PC-9 (cell line): ENCODE measurements around the gene PLCL2.

ENCODE experiments used
- EZH2 ChIP-seq: fragments of 200-600 bp; sonication (generic); IDR thresholded peaks from 2 replicates; pipeline ENCODE4 v1.8.0; 2017; ENCODE audit warnings: antibody characterized with exemption, low read depth
- TF ChIP-seq, protein P1 (sequence below): fragments of 200-600 bp; sonication (generic); conservative IDR thresholded peaks from 2 replicates; pipeline ENCODE4 v1.6.1; 2017; ENCODE audit warnings: mixed run types, antibody characterized with exemption, mild to moderate bottlenecking, moderate library complexity

DNA sequence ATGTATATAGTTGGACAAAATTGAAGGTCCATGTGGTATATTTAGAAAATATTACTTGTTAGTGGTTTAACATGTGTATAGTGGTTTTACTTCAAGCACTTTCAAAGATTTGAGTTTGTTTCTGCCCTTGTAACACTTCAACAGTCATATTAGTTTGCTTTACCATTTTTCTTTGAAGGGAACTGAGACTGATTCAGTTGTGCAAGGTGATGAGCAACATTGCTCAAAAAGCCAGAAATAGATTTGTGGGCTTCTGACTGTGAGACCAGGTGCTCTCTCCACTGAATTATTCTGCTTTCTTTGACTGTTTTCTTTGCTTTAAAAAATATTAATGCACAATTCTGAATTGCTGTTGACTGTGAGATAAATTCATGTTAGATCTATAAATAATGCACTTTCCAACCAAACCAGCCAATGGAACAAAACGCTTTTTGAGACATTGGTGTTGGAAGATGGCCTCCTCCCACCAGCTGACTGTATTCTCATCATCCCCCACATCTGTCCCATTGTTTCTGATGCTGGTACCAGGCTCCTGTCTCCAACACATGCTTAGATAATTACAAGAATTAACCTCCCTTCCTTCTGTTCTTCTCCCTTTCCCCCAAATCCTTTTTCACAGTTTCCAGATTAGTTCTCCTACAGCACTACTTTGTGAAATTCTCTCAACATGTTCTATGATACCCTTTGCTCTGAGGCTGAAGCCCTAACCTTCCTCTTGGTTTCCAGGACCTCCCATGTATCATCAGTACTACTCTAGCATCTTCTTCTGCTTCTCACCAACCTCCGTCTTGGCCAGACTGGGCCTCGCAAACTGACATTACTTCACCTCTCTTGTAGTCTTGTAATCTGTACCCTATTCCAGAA, 27.9 kb downstream of the PLCL2 start:
- TF ChIP-seq, protein P1, sequence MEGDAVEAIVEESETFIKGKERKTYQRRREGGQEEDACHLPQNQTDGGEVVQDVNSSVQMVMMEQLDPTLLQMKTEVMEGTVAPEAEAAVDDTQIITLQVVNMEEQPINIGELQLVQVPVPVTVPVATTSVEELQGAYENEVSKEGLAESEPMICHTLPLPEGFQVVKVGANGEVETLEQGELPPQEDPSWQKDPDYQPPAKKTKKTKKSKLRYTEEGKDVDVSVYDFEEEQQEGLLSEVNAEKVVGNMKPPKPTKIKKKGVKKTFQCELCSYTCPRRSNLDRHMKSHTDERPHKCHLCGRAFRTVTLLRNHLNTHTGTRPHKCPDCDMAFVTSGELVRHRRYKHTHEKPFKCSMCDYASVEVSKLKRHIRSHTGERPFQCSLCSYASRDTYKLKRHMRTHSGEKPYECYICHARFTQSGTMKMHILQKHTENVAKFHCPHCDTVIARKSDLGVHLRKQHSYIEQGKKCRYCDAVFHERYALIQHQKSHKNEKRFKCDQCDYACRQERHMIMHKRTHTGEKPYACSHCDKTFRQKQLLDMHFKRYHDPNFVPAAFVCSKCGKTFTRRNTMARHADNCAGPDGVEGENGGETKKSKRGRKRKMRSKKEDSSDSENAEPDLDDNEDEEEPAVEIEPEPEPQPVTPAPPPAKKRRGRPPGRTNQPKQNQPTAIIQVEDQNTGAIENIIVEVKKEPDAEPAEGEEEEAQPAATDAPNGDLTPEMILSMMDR, result no peak
- no peak for TF ChIP-seq EZH2
